Cardiac fibroblast (primary cell): ENCODE results near the gene PTHLH.
A peak's percentile ranks its signal among the peaks of the same experiment; 100 is the strongest.

Experiments used
- DNase-seq, 2 donors: peaks; one replicate each; pipeline versions ENCODE4 v3.0.0 to v3.0.0-alpha.2; 2010; ENCODE audit warnings: low read depth in 2 of 2
- H3K4me3 ChIP-seq, 2 donors: replicated peaks in 1 of 2; 1 replicate in 1 of 2; 2 replicates in 1 of 2; pipeline ENCODE4 v1.5.1; 2011; ENCODE audit warnings: low read depth in 2 of 2, low read length in 2 of 2, mild to moderate bottlenecking in 2 of 2, moderate library complexity in 1 of 2
- TF ChIP-seq, protein P1 (sequence below): IDR thresholded peaks from one replicate; pipeline ENCODE4 v1.5.1; 2011; ENCODE audit warnings: low read depth, mild to moderate bottlenecking, low read length, inconsistent platforms

PTHLH gene

DNA sequence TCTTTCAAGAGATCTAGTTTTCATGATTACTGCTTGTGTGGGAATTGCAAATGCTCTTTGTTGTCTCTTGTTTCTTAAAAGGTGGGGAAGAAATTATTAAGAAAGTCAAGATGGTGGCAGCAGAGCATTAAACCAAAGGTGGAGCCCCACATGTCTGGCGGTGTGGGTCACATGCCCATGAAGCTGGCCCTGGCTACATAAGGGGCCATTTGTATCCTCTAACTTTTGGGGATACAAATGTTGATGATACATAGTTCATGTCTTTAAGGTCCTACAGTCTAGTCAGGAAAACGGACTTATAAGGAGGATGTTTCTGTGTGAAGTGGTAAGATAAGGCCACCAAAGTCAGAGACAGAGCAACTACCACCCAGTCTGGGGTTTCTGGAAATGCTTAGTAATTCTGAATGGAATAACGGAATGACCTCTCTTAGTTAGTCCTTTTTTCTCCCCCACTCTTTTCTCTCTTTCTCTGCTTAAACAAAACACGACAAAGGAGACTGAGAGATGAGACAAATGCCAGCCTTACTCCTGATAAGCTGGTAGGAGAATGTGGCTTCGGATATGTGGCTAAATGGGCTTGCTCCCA lies 39.9 kb upstream of the PTHLH start:
- TF ChIP-seq, protein P1, sequence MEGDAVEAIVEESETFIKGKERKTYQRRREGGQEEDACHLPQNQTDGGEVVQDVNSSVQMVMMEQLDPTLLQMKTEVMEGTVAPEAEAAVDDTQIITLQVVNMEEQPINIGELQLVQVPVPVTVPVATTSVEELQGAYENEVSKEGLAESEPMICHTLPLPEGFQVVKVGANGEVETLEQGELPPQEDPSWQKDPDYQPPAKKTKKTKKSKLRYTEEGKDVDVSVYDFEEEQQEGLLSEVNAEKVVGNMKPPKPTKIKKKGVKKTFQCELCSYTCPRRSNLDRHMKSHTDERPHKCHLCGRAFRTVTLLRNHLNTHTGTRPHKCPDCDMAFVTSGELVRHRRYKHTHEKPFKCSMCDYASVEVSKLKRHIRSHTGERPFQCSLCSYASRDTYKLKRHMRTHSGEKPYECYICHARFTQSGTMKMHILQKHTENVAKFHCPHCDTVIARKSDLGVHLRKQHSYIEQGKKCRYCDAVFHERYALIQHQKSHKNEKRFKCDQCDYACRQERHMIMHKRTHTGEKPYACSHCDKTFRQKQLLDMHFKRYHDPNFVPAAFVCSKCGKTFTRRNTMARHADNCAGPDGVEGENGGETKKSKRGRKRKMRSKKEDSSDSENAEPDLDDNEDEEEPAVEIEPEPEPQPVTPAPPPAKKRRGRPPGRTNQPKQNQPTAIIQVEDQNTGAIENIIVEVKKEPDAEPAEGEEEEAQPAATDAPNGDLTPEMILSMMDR, result no peak
- no peak overlapping the region for H3K4me3 ChIP-seq
- no peak for DNase-seq

DNA sequence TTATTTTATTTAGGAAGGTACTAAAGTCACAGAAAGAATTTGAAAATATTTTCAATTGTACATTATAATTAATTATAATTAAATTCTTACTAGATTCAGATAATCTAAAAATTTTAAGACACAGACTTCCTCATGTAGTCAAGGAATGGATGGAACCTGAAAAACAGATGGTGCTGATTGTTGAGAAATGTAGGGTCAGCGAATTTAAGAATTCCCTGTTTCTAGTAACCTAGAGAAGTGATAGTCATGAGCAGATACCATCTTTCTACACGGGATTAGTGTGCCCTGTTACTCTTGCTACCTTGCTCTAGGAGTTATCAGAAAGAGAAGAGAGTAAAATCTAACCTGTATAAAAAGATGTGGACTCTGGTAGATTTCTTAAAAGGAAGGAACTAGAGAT lies 37.5 kb upstream of the PTHLH start:
- no peak for DNase-seq
- TF ChIP-seq, protein P1, result no peak
- H3K4me3 ChIP-seq, result no peak overlapping the region

DNA sequence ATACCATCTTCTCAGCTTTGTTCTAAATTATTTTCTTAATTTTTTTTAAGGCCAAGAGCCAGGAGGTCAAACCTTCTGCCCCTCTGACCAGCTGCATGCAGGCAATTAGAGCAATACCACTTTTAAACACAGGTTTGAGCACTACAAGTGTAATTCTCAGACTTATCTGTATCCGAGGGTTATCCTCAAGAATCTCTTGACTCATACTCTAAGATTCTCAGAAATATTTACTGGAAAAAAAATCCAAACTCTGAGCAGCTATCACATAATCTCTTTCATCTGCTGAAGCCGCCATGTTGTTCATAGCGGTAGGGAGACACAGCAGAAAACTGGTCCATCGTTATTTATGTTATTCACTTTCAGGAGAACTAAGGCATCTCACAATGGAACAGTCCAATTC lies 27.4 kb upstream of the PTHLH start:
- no peak overlapping the region for H3K4me3 ChIP-seq
- no peak for DNase-seq
- TF ChIP-seq, protein P1, result no peak

DNA sequence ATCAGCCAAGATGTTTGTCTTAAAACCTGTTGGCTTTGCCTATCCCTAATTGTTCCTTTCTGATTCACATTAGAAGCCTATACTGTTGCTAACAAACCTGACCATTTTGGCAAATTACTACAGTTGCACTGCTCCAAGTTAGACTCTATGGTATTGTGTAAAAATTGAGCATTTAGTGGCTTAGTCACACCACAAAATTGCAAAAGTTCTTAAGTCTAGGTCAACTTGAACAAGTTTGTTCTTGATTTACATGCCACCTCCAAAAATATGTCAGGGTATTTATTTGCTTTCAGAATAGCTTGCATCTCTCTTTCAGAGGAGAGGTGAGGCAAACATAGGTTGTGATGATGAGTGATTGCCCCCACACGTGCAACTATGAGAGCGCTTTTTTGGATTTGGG lies 27.0 kb upstream of the PTHLH start:
- H3K4me3 ChIP-seq, result no peak overlapping the region
- TF ChIP-seq, protein P1, result no peak
- peak; percentile 40 to 78 for DNase-seq

DNA sequence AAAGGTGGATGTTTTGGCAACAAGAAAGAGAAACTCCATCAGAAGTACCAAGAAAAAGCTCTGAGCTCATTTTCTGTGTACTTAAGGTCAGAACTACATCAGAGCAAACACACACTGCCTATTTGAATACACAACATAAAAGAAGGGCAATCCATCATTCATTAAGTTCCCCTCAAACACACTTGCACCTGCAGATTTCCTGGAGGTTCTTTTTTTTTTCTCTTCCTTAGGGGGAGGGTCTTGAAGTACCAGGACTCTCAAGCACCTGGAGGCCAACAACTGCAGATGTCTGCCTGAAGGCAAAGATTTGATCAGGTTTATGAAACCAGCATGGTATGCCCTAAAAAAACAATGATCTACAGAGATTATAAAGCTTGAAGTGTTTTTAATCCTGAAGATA lies 26.1 kb upstream of the PTHLH start:
- no peak for DNase-seq
- H3K4me3 ChIP-seq, result no peak overlapping the region
- TF ChIP-seq, protein P1, result no peak

DNA sequence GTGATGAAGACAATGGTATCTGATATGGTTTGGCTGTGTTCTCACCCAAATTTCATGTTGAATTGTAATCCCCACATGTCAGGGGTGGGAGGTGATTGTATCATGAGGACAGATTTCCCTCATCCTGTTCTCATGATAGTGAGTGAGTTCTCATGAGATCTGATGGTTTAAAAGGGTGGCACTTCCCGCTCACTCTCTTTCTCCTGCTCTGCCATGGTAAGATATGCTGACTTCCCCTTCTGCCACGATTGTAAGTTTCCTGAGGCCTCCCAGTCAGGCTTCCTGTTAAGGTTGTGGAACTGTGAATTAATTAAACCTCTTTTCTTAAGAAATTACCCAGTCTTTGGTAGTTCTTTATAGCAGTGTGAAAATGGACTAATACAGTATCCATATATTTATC lies 25.6 kb upstream of the PTHLH start:
- TF ChIP-seq, protein P1, result no peak
- no peak for DNase-seq
- no peak overlapping the region for H3K4me3 ChIP-seq

DNA sequence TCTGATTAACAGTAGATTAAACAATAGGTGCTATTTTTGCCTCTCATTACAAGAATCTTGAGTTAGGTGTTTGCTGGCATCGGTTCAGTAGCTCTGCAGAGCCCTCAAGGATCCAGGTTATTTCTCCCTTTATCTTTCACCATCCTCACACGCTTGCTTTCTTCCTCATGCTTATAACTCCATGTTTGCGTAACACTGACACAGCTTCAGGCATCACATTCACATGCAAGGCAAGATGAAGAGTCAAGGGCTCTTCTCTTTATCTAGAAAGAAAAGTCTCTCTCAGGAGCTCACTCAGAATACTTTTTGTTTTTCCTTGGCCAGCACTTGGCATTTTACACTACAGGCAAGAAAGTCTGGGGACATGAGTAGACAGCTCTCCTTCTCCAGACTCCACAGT lies 24.2 kb upstream of the PTHLH start:
- H3K4me3 ChIP-seq, result no peak overlapping the region
- no peak for DNase-seq
- TF ChIP-seq, protein P1, result no peak
